Chondrocyte (in vitro differentiated cells): ENCODE data around the gene RNFT2. TPM values are rescaled to one million over a fixed set of nuclear protein-coding genes. Genes with fewer than 3 reads are reported as not detected.

Experiments
- DNase-seq: peaks from one replicate; pipeline ENCODE4 v3.0.0; 2021; ENCODE audit warnings: mixed read lengths, low spot score
- H3K27ac Mint-ChIP-seq: one replicate; pipeline ENCODE4 v1.8.0; 2021; ENCODE audit warnings: mild to moderate bottlenecking, moderate library complexity, mixed read lengths; ENCODE audit not compliant: unreplicated experiment
- H3K27me3 Mint-ChIP-seq: 2 replicates; pipeline ENCODE4 v1.8.0; 2021; ENCODE audit warnings: low read depth, mixed read lengths
- H3K36me3 Mint-ChIP-seq: 2 replicates; pipeline ENCODE4 v1.8.0; 2021; ENCODE audit warnings: low read depth, mixed read lengths
- H3K4me1 Mint-ChIP-seq: 2 replicates; pipeline ENCODE4 v1.8.0; 2021; ENCODE audit warnings: low read depth, mild to moderate bottlenecking, mixed read lengths
- H3K4me3 Mint-ChIP-seq: one replicate; pipeline ENCODE4 v1.8.0; 2021; ENCODE audit warnings: mild to moderate bottlenecking, moderate library complexity, mixed read lengths; ENCODE audit not compliant: unreplicated experiment
- H3K9me3 Mint-ChIP-seq: 2 replicates; pipeline ENCODE4 v1.8.0; 2021; ENCODE audit warnings: low read depth, mixed read lengths
- CTCF ChIP-seq: fragments of 200-600 bp; sonication (generic); IDR thresholded peaks from 2 replicates; pipeline ENCODE4 v1.5.0; 2021; ENCODE audit warnings: antibody characterized with exemption, mild to moderate bottlenecking, moderate library complexity
- total RNA-seq: library from RNA; stranded (reverse); gene quantifications from 3 replicates; pipeline ENCODE4 v1.2.1, GENCODE V29; 2021

Gene RNFT2
- total RNA-seq, 1 donor from 2014 or later = 5.1 TPM

GRCh38 chr12:116862167-116862566 is 124.1 kb downstream of the RNFT2 start:
- Mint-ChIP-seq H3K9me3 (no peaks in the 10 kb centered on the region), H3K4me1 (peaks cover 55% of the 10 kb centered on the region), H3K27ac (peak overlapping the region; percentile 24), H3K4me3 (no peak overlapping the region), H3K27me3 (peaks cover 10% of the 10 kb centered on the region), H3K36me3 (no peaks in the 10 kb centered on the region)
- no peak for TF ChIP-seq CTCF
- no peak for DNase-seq

- H3K4me3 Mint-ChIP-seq = no peak overlapping the region
- TF ChIP-seq CTCF = peak; percentile 73
- H3K9me3 Mint-ChIP-seq = no peaks in the 10 kb centered on the region
- DNase-seq = no peak
- H3K4me1 Mint-ChIP-seq = peaks cover 52% of the 10 kb centered on the region
- H3K27me3 Mint-ChIP-seq = peaks cover 4% of the 10 kb centered on the region
- peak overlapping the region; percentile 63 for H3K27ac Mint-ChIP-seq
- no peaks in the 10 kb centered on the region for H3K36me3 Mint-ChIP-seq
These were observed 125.2 kb downstream of the RNFT2 start for GRCh38 chr12:116863275-116863767.

- Mint-ChIP-seq H3K27me3 (no peaks in the 10 kb centered on the region), H3K4me3 (no peak overlapping the region), H3K36me3 (no peaks in the 10 kb centered on the region), H3K4me1 (peaks cover 52% of the 10 kb centered on the region), H3K27ac (peak overlapping the region; percentile 86), H3K9me3 (no peaks in the 10 kb centered on the region)
- no peak for TF ChIP-seq CTCF
- no peak for DNase-seq
These were observed 126.5 kb downstream of the RNFT2 start for GRCh38 chr12:116864371-116865160.

GRCh38 chr12:116867523-116867922 is 129.4 kb downstream of the RNFT2 start:
- Mint-ChIP-seq H3K9me3 (no peaks in the 10 kb centered on the region), H3K36me3 (no peaks in the 10 kb centered on the region), H3K27ac (no peak overlapping the region), H3K27me3 (peaks cover 1% of the 10 kb centered on the region), H3K4me3 (no peak overlapping the region), H3K4me1 (peaks cover 25% of the 10 kb centered on the region)
- TF ChIP-seq CTCF = no peak
- DNase-seq = no peak

- peaks cover 20% of the 10 kb centered on the region for H3K27me3 Mint-ChIP-seq
- peaks cover 10% of the 10 kb centered on the region for H3K36me3 Mint-ChIP-seq
- DNase-seq = no peak
- peaks cover 6% of the 10 kb centered on the region for H3K4me1 Mint-ChIP-seq
- TF ChIP-seq CTCF = no peak
- H3K4me3 Mint-ChIP-seq = no peak overlapping the region
- H3K27ac Mint-ChIP-seq = no peak overlapping the region
- H3K9me3 Mint-ChIP-seq = peaks cover 8% of the 10 kb centered on the region
These were observed 132.2 kb downstream of the RNFT2 start for GRCh38 chr12:116870306-116870705.
